Keratinocyte (primary cell): ENCODE measurements around the gene TLR6. TPM values are rescaled to one million over a fixed set of nuclear protein-coding genes. Genes with fewer than 3 reads are reported as not detected.

Experiments used
- DNase-seq: peaks from one replicate; pipeline ENCODE4 v3.0.0-alpha.2; 2011; ENCODE audit warnings: low read depth, missing footprints, low spot score
- FAIRE-seq: peaks from 2 replicates; lab custom pipeline; 2011; peaks lifted over from hg19 to GRCh38; lab: Jason Lieb, UNC
- H2AFZ ChIP-seq: 2 replicates; pipeline ENCODE4 v1.6.0; 2012; ENCODE audit warnings: low read length, control low read depth, inconsistent platforms; ENCODE audit not compliant: control insufficient read depth
- H3K27ac ChIP-seq: 2 replicates; pipeline ENCODE4 v1.5.1; 2011; ENCODE audit warnings: low read length; ENCODE audit not compliant: control insufficient read depth, insufficient read depth
- H3K27me3 ChIP-seq: 3 replicates; pipeline ENCODE4 v1.6.0; 2011; ENCODE audit warnings: low read length; ENCODE audit not compliant: control insufficient read depth, insufficient read depth; ENCODE audit errors: extremely low read depth
- H3K36me3 ChIP-seq, 2 experiments: 2 replicates in 1 of 2; 3 replicates in 1 of 2; pipeline ENCODE4 v1.5.1; 2011; ENCODE audit warnings: low read length in 2 of 2, mild to moderate bottlenecking in 1 of 2; ENCODE audit not compliant: control insufficient read depth in 2 of 2, insufficient read depth in 2 of 2; ENCODE audit errors: extremely low read depth in 1 of 2
- H3K4me1 ChIP-seq: 3 replicates; pipeline ENCODE4 v1.5.1; 2011; ENCODE audit warnings: low read length; ENCODE audit not compliant: control insufficient read depth, insufficient read depth; ENCODE audit errors: extremely low read depth
- H3K4me2 ChIP-seq: 3 replicates; pipeline ENCODE4 v1.6.0; 2011; ENCODE audit warnings: low read depth, low read length; ENCODE audit not compliant: control insufficient read depth, insufficient read depth; ENCODE audit errors: extremely low read depth
- H3K4me3 ChIP-seq, 3 experiments: fragments of 200-600 bp in 1 of 3; sonication (generic) in 1 of 3; 2 replicates in 2 of 3; 3 replicates in 1 of 3; pipeline ENCODE4 v1.5.1; 2011 to 2016; ENCODE audit warnings: low read length in 3 of 3, mild to moderate bottlenecking in 3 of 3, control low read depth in 2 of 3, inconsistent platforms in 1 of 3, low read depth in 1 of 3, mixed read lengths in 1 of 3, mixed run types in 1 of 3, moderate library complexity in 1 of 3; ENCODE audit not compliant: control insufficient read depth in 2 of 3, insufficient read depth in 2 of 3; ENCODE audit errors: extremely low read depth in 1 of 3
- H3K79me2 ChIP-seq: 2 replicates; pipeline ENCODE4 v1.6.0; 2012; ENCODE audit warnings: low read length; ENCODE audit not compliant: control insufficient read depth, insufficient read depth
- H3K9ac ChIP-seq: 3 replicates; pipeline ENCODE4 v1.6.0; 2011; ENCODE audit warnings: low read length; ENCODE audit not compliant: control insufficient read depth, insufficient read depth; ENCODE audit errors: extremely low read depth
- H3K9me1 ChIP-seq: 3 replicates; pipeline ENCODE4 v1.6.0; 2011; ENCODE audit warnings: low read length; ENCODE audit not compliant: control insufficient read depth, insufficient read depth; ENCODE audit errors: extremely low read depth
- H3K9me3 ChIP-seq: 2 replicates; pipeline ENCODE4 v1.5.1; 2012; ENCODE audit warnings: low read depth, low read length; ENCODE audit not compliant: control insufficient read depth
- H4K20me1 ChIP-seq: 3 replicates; pipeline ENCODE4 v1.6.0; 2011; ENCODE audit warnings: low read length; ENCODE audit not compliant: control insufficient read depth, insufficient read depth; ENCODE audit errors: extremely low read depth
- CTCF ChIP-seq, 3 experiments: IDR thresholded peaks in 1 of 3; conservative IDR thresholded peaks in 1 of 3; optimal IDR thresholded peaks in 1 of 3; 2 replicates in 2 of 3; 3 replicates in 1 of 3; pipeline versions ENCODE3 to v1.5.1; 2011; ENCODE audit warnings: low read length in 3 of 3, mild to moderate bottlenecking in 3 of 3, moderate library complexity in 2 of 3, control low read depth in 1 of 3, inconsistent platforms in 1 of 3; ENCODE audit not compliant: insufficient read depth in 2 of 3; ENCODE audit errors: extremely low read depth in 1 of 3
- EZH2 ChIP-seq: IDR thresholded peaks from one replicate; pipeline ENCODE4 v1.6.1; 2012; ENCODE audit warnings: inconsistent platforms, mild to moderate bottlenecking, low read length, moderate library complexity
- dilution Hi-C: fragments of 300-500 bp; cut with MboI; formaldehyde crosslinking; loops from one replicate; pipeline ENCODE4 v1.7.0; 2020; ENCODE audit warnings: low sequenced_read_pairs; ENCODE audit not compliant: extremely low pct_ligation_motif_present
- polyA minus RNA-seq, 3 experiments: library from RNA; depleted of rRNA, polyadenylated mRNA; stranded (reverse); fragments of >200 nt; gene quantifications; 1 replicate in 1 of 3; 2 replicates in 1 of 3; 3 replicates in 1 of 3; pipeline ENCODE4 v1.2.3, GENCODE V29; 2011
- polyA plus RNA-seq, 5 experiments: library from polyadenylated mRNA; depleted of rRNA in 3 of 5; stranded (reverse) in 3 of 5; stranded (forward) in 1 of 5; unstranded in 1 of 5; fragments of >200 nt; gene quantifications; 1 replicate in 1 of 5; 2 replicates in 3 of 5; 3 replicates in 1 of 5; pipeline versions ENCODE4 v1.2.1 to v1.2.3, GENCODE V29; 2011 to 2012; ENCODE audit warnings: missing spikeins in 2 of 5, low read depth in 1 of 5, low replicate concordance in 1 of 5

The TLR6 gene
- polyA plus RNA-seq (0.88 to 1.4 TPM (median 1.3 TPM) in 3 replicates), polyA minus RNA-seq (0.26 to 3.4 TPM (median 2.5 TPM) in 3 replicates)
- 0.16 TPM for polyA plus RNA-seq (2011; ENCODE audit: low read depth)
- 0.39 and 1.9 TPM in 2 replicates for polyA plus RNA-seq (2011; cell fraction: cytosol; rRNA removed)
- 2.4 and 2.7 TPM in 2 replicates for polyA plus RNA-seq (2011; cell fraction: nucleus; rRNA removed)
- 0.51 and 0.70 TPM in 2 replicates for polyA plus RNA-seq (2012; ENCODE audit: low replicate concordance)
- 0.96 TPM for polyA minus RNA-seq (2011; cell fraction: cytosol; rRNA and poly(A)+ RNA removed)
- polyA minus RNA-seq (2011; cell fraction: nucleus; rRNA and poly(A)+ RNA removed): 2.5 and 6.0 TPM in 2 replicates

- no peaks in the 10 kb centered on the region for H4K20me1 ChIP-seq
- dilution Hi-C loops: no loop called here
- H3K9ac ChIP-seq: peak within 1 kb of the TSS; percentile 48
- TF ChIP-seq CTCF (optimal IDR thresholded peaks at IDR 0.05 in 1 of 3, IDR thresholded peaks at IDR 0.05 in 1 of 3, conservative IDR thresholded peaks at IDR 0.05 in 1 of 3; ENCODE audit: extremely low read depth in 1 of 3, insufficient read depth in 2 of 3, low read length in 3 of 3) (peak; percentile 31 to 67 (median 58)), EZH2 (no peak)
- H3K9me3 ChIP-seq: no peaks in the 10 kb centered on the region
- H3K27ac ChIP-seq: peak within 1 kb of the TSS; percentile 93
- H3K79me2 ChIP-seq: no peaks in the 10 kb centered on the region
- peak; percentile 40 for DNase-seq
- peaks cover 18% of the 10 kb centered on the region for H3K4me1 ChIP-seq
- peak; percentile 86 for FAIRE-seq
- peak within 1 kb of the TSS; percentile 63 for H3K4me2 ChIP-seq
- peak within 1 kb of the TSS; percentile 14 to 47 (median 38) for H3K4me3 ChIP-seq
- peak within 1 kb of the TSS; percentile 80 for H2AFZ ChIP-seq
- no peaks in the 10 kb centered on the region for H3K36me3 ChIP-seq
- H3K9me1 ChIP-seq: no peaks in the 10 kb centered on the region
- H3K27me3 ChIP-seq: no peaks in the 10 kb centered on the region
These were observed at the start of gene TLR6 for GRCh38 chr4:38856524-38857337. Gene TLR6, minus strand, starts transcription at chr4:38856817. Its CDS starts 27,344 bp downstream, at chr4:38829473.

GRCh38 chr4:38905652-38906385 is 49.2 kb upstream of the TLR6 start:
- FAIRE-seq: no peak
- Histone ChIP-seq H4K20me1 (no peaks in the 10 kb centered on the region), H3K79me2 (no peaks in the 10 kb centered on the region), H3K9me3 (no peaks in the 10 kb centered on the region), H3K9me1 (no peaks in the 10 kb centered on the region), H3K4me2 (no peak overlapping the region), H3K4me3 (no peak overlapping the region), H3K4me1 (no peaks in the 10 kb centered on the region), H3K9ac (no peak overlapping the region), H3K27me3 (no peaks in the 10 kb centered on the region), H3K36me3 (peaks cover 10 to 12% of the 10 kb centered on the region in 2 experiments), H2AFZ (no peak overlapping the region), H3K27ac (no peak overlapping the region)
- dilution Hi-C loops: no loop called here
- TF ChIP-seq EZH2: no peak
- DNase-seq: no peak
